ENCODE measurements around the gene CD4. TPM values are rescaled to one million over a fixed set of nuclear protein-coding genes. Genes with fewer than 3 reads are reported as not detected.

CD4 gene
- total and polyA plus RNA-seq, 2 of the 4 experiments (the other 2 are of a cell fraction) = 5.7 to 15.0 TPM

DNA sequence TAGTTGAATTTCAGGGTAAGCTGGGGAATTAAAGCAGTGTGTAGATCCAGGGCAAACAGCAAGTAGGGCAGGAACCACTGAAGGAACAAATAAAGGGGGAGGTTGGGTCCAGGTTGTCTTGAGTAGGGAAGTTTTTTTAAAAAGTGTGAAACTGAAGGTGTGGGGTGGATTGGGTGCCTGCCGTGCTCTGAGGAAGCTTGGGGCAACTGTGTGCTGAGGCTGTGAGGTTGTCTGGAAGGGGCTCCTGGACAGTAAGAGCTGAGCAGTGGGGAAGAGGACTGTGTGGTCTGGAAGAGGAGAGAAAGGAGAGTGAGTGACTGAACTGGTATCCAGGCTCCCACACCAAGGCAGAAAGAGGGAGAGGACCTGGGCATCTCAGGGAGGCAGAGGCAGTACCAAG lies 21.4 kb downstream of the CD4 start:
- Histone ChIP-seq H2AK9ac (replicated peaks; ENCODE audit: low read depth, low read length, poor library complexity) (no peak overlapping the region), H2BK120ac (ENCODE audit: low read depth, low read length) (no peak overlapping the region), H3K23ac (ENCODE audit: low read depth, low read length) (no peak overlapping the region), H3K56ac (ENCODE audit: extremely low read depth, insufficient read depth, low read length) (no peak overlapping the region), H3K9ac (ENCODE audit: low read depth, low read length) (no peak overlapping the region), H4K20me1 (ENCODE audit: insufficient read depth, low read length) (no peaks in the 10 kb centered on the region), H3K9me3 (ENCODE audit: control insufficient read depth, insufficient read depth, low read length) (no peaks in the 10 kb centered on the region), H3K36me3 (ENCODE audit: control insufficient read depth, insufficient read depth, low read length) (no peaks in the 10 kb centered on the region), H3K79me1 (ENCODE audit: low read depth in 1 of 2, low read length in 2 of 2) (no peaks in the 10 kb centered on the region), H2AFZ (replicated peaks; ENCODE audit: low read length, poor library complexity) (no peak overlapping the region), H4K5ac (ENCODE audit: low read depth, low read length) (no peak overlapping the region), H2BK15ac (ENCODE audit: low read depth, low read length) (no peak overlapping the region), H2BK20ac (ENCODE audit: low read depth, low read length) (no peak overlapping the region), H3K4me3 (ENCODE audit: insufficient read depth, low read depth, low read length) (no peak overlapping the region), H2BK5ac (ENCODE audit: low read depth, low read length, poor library complexity, severe bottlenecking) (no peak overlapping the region), H4K8ac (ENCODE audit: low read depth in 2 of 2, low read length in 2 of 2) (no peak overlapping the region), H3K4me2 (ENCODE audit: low read depth, low read length) (no peak overlapping the region), H3K4ac (ENCODE audit: low read depth, low read length) (no peak overlapping the region), H3K14ac (replicated peaks; ENCODE audit: low read depth, low read length) (no peak overlapping the region), H3K27me3 (ENCODE audit: control insufficient read depth, insufficient read depth, low read length) (0 out of 2 replicates have a peak, but pooled peaks cover 2% of the 10 kb centered on the region), H3K9me1 (ENCODE audit: insufficient read depth, low read length) (no peaks in the 10 kb centered on the region), H3K27ac (ENCODE audit: insufficient read depth, low read length) (no peak overlapping the region), H4K91ac (ENCODE audit: insufficient read depth, low read depth, low read length) (no peak overlapping the region), H3K18ac (ENCODE audit: low read depth, low read length) (no peak overlapping the region), H2AK5ac (ENCODE audit: low read depth, low read length) (no peak overlapping the region), H3K4me1 (ENCODE audit: control insufficient read depth, insufficient read depth, low read length) (no peaks in the 10 kb centered on the region)
- TF ChIP-seq RFX5 (IDR thresholded peaks at IDR 0.05; ENCODE audit: low read depth, low read length) (no peak), MAFK (IDR thresholded peaks at IDR 0.05; ENCODE audit: low read depth, low read length) (no peak), POLR2A (IDR thresholded peaks at IDR 0.05; ENCODE audit: low read depth, low read length) (no peak), SMC3 (IDR thresholded peaks at IDR 0.05; ENCODE audit: low read depth, low read length) (no peak), RAD21 (IDR thresholded peaks at IDR 0.05; ENCODE audit: low read length) (no peak), MXI1 (IDR thresholded peaks at IDR 0.05; ENCODE audit: borderline replicate concordance, low read depth, low read length) (no peak), RCOR1 (IDR thresholded peaks at IDR 0.05; ENCODE audit: insufficient replicate concordance, low read length) (no peak)
- TF ChIP-seq, protein P1, sequence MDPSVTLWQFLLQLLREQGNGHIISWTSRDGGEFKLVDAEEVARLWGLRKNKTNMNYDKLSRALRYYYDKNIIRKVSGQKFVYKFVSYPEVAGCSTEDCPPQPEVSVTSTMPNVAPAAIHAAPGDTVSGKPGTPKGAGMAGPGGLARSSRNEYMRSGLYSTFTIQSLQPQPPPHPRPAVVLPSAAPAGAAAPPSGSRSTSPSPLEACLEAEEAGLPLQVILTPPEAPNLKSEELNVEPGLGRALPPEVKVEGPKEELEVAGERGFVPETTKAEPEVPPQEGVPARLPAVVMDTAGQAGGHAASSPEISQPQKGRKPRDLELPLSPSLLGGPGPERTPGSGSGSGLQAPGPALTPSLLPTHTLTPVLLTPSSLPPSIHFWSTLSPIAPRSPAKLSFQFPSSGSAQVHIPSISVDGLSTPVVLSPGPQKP (IDR thresholded peaks at IDR 0.05; ENCODE audit: borderline replicate concordance, low read depth, low read length) = no peak
- TF ChIP-seq, protein P2, sequence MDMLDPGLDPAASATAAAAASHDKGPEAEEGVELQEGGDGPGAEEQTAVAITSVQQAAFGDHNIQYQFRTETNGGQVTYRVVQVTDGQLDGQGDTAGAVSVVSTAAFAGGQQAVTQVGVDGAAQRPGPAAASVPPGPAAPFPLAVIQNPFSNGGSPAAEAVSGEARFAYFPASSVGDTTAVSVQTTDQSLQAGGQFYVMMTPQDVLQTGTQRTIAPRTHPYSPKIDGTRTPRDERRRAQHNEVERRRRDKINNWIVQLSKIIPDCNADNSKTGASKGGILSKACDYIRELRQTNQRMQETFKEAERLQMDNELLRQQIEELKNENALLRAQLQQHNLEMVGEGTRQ (IDR thresholded peaks at IDR 0.05; ENCODE audit: low read depth, low read length) = no peak
- DNase-seq = no peak
- POLR2A ChIA-PET (ENCODE audit: unreplicated experiment) = no interaction called here
- dilution Hi-C loops (cut with HindIII; ENCODE audit: low sequenced_read_pairs, unreplicated experiment) (no loop called here), intact Hi-C loops (cut with micrococcal nuclease) (no loop called here), in situ Hi-C loops (cut with MboI; ENCODE audit: low sequenced_read_pairs) (no loop called here)
- 57% methylated on average over 1 of the region's 1 CpG; no CpG with 5 or more reads in 1 of the 2 experiments for WGBS, 2 experiments (ENCODE audit: extremely low coverage in 2 of 2, insufficient read length in 1 of 2)
- no TSS peak for BruUV-seq (replicated peaks)
- CTCF ChIA-PET = interaction anchor here (0.6 kb wide), 2 partner anchors 64 to 183 kb away, joined by 3 read pairs; no protein-coding TSS in a partner anchor
- ATAC-seq (ENCODE audit: low read depth) = peak; percentile 35; the same call in 1 of the 2 replicates
